GM12878 (cell line): ENCODE measurements around the gene CFAP299. TPM values are rescaled to one million over a fixed set of nuclear protein-coding genes. Genes with fewer than 3 reads are reported as not detected.

Experiments used
- ATAC-seq: fragments of 200-7000 bp; cut with Tn5 transposase; 3 replicates; pipeline ENCODE4 v1.9.1; 2020; ENCODE audit warnings: mild to moderate bottlenecking, moderate library complexity
- BruUV-seq: library from RNA; stranded (reverse); fragments of 400-500 nt; replicated peaks from 2 replicates; lab custom pipeline; 2021; lab: Mats Ljungman, UMichigan
- CTCF ChIA-PET: fragments of 300-600 bp; sonication (Branson Sonifier 250); formaldehyde crosslinking; extraction: SDS; loops from one replicate; lab custom pipeline; 2021; ENCODE audit warnings: inconsistent platforms; lab: Yijun Ruan, JAX
- POLR2A ChIA-PET: fragments of 350-600 bp; formaldehyde crosslinking; extraction: SDS; loops from one replicate; lab custom pipeline; 2021; ENCODE audit warnings: inconsistent platforms; lab: Charles Lee
- RAD21 ChIA-PET: fragments of 300-600 bp; sonication (Branson Sonifier 250); formaldehyde crosslinking; loops from one replicate; lab custom pipeline; 2023; ENCODE audit warnings: antibody characterized with exemption; ENCODE audit not compliant: unreplicated experiment; lab: Charles Lee
- SMC1A ChIA-PET: fragments of 300-600 bp; sonication (Branson Sonifier 250); formaldehyde crosslinking; loops from one replicate; lab custom pipeline; 2023; ENCODE audit not compliant: unreplicated experiment, uncharacterized antibody; lab: Charles Lee
- DNase-seq: peaks from one replicate; pipeline ENCODE4 v3.0.0-alpha.2; 2011; ENCODE audit warnings: low read depth, low spot score
- FAIRE-seq: peaks from 3 replicates; lab custom pipeline; 2011; peaks lifted over from hg19 to GRCh38; lab: Jason Lieb, UNC
- H2AFZ ChIP-seq: 2 replicates; pipeline ENCODE4 v1.6.0; 2011; ENCODE audit warnings: low read depth, low read length, control low read depth; ENCODE audit not compliant: control insufficient read depth
- H3K27ac ChIP-seq: 2 replicates; pipeline ENCODE4 v1.5.1; 2011; ENCODE audit warnings: control low read depth; ENCODE audit not compliant: control insufficient read depth, insufficient read depth
- H3K27me3 ChIP-seq, 2 experiments: replicated peaks in 1 of 2; 2 replicates each; pipeline versions ENCODE4 v1.6.0 to v1.6.1; 2011; ENCODE audit warnings: low read length in 1 of 2; ENCODE audit not compliant: control insufficient read depth in 2 of 2, insufficient read depth in 2 of 2
- H3K36me3 ChIP-seq, 2 experiments: 2 replicates each; pipeline ENCODE4 v1.5.1; 2011; ENCODE audit warnings: low read length in 1 of 2; ENCODE audit not compliant: control insufficient read depth in 2 of 2, insufficient read depth in 2 of 2
- H3K4me1 ChIP-seq: 2 replicates; pipeline ENCODE4 v1.6.1; 2011; ENCODE audit warnings: mild to moderate bottlenecking, low read length, moderate library complexity, mixed read lengths; ENCODE audit not compliant: control insufficient read depth, insufficient read depth
- H3K4me2 ChIP-seq: 2 replicates; pipeline ENCODE4 v1.6.0; 2011; ENCODE audit warnings: control low read depth; ENCODE audit not compliant: control insufficient read depth, insufficient read depth
- H3K4me3 ChIP-seq: fragments of 200-600 bp; sonication (generic); 2 replicates; pipeline ENCODE4 v1.5.1; 2016
- H3K79me2 ChIP-seq: 2 replicates; pipeline ENCODE4 v1.6.0; 2011; ENCODE audit warnings: low read length; ENCODE audit not compliant: control insufficient read depth, insufficient read depth
- H3K9ac ChIP-seq: 2 replicates; pipeline ENCODE4 v1.8.0; 2011; ENCODE audit warnings: low read length, control low read depth, mixed read lengths; ENCODE audit not compliant: control insufficient read depth, insufficient read depth
- H3K9me3 ChIP-seq: replicated peaks from 3 replicates; pipeline ENCODE4 v1.5.1; 2011; ENCODE audit warnings: mild to moderate bottlenecking, low read length; ENCODE audit not compliant: control insufficient read depth, insufficient read depth
- H4K20me1 ChIP-seq: 2 replicates; pipeline ENCODE4 v1.6.0; 2011; ENCODE audit not compliant: control insufficient read depth, insufficient read depth
- BMI1 ChIP-seq: fragments of 450-650 bp; IDR thresholded peaks from 2 replicates; pipeline ENCODE4 v1.6.1; 2016; ENCODE audit warnings: mild to moderate bottlenecking, moderate library complexity, borderline replicate concordance
- JUNB ChIP-seq: IDR thresholded peaks from 2 replicates; pipeline ENCODE4 v1.6.1; 2016; ENCODE audit warnings: antibody characterized with exemption, mild to moderate bottlenecking
- MTA3 ChIP-seq: IDR thresholded peaks from 2 replicates; pipeline ENCODE4 v1.6.1; 2012; ENCODE audit warnings: low read length, inconsistent platforms, borderline replicate concordance
- NBN ChIP-seq: fragments of 450-650 bp; IDR thresholded peaks from 2 replicates; pipeline ENCODE4 v1.6.1; 2016
- NFYB ChIP-seq: IDR thresholded peaks from 2 replicates; pipeline ENCODE4 v1.6.1; 2011; ENCODE audit warnings: low read depth, mild to moderate bottlenecking, low read length, improper control_type of control experiment, moderate library complexity; ENCODE audit not compliant: insufficient read depth
- PAX5 ChIP-seq: IDR thresholded peaks from 2 replicates; pipeline ENCODE4 v1.6.1; 2011; ENCODE audit warnings: low read depth, low read length, borderline replicate concordance
- RAD21 ChIP-seq: IDR thresholded peaks from 2 replicates; pipeline ENCODE4 v1.6.1; 2011; ENCODE audit warnings: mild to moderate bottlenecking, low read depth, low read length, moderate library complexity; ENCODE audit not compliant: insufficient read depth
- SMC3 ChIP-seq: IDR thresholded peaks from 2 replicates; pipeline ENCODE4 v1.6.1; 2011; ENCODE audit warnings: low read length, improper control_type of control experiment, borderline replicate concordance
- WGBS: methylation state at CpG from one replicate; pipeline ENCODE4 v1.1.6; 2016; ENCODE audit warnings: low lambda C conversion rate; ENCODE audit not compliant: insufficient replicate concordance, insufficient coverage; ENCODE audit errors: missing lambda C conversion rate; 5-methylcytosine and 5-hydroxymethylcytosine counted together
- in situ Hi-C: fragments of 300-500 bp; cut with MboI; formaldehyde crosslinking; loops from 9 replicates; pipeline ENCODE4 v1.14.3; 2018; ENCODE audit warnings: mixed read lengths
- intact Hi-C: fragments of 100-400 bp; cut with micrococcal nuclease; formaldehyde crosslinking; loops from one replicate; pipeline ENCODE4 v1.14.2; 2022; ENCODE audit not compliant: unreplicated experiment
- polyA plus RNA-seq, 11 experiments: library from polyadenylated mRNA; depleted of rRNA in 4 of 11; unstranded in 6 of 11; stranded (reverse) in 5 of 11; fragments of >200 nt; fragmentation: Nextera tagmentation in 4 of 11; fragmentation: Illumina TruSeq in 1 of 11; extraction: Ambion mirVana in 4 of 11; extraction: Trizol in 1 of 11; gene quantifications; 1 replicate in 1 of 11; 2 replicates in 10 of 11; pipeline versions ENCODE4 v1.2.1 to v1.2.3, GENCODE V29; 2011 to 2016; ENCODE audit warnings: inconsistent platforms in 2 of 11, missing spikeins in 2 of 11, low read depth in 1 of 11
- total RNA-seq, 4 experiments: library from RNA; depleted of rRNA in 3 of 4; stranded (reverse); fragments of >200 nt in 3 of 4; fragmentation: Illumina TruSeq in 1 of 4; extraction: Trizol in 1 of 4; gene quantifications; 2 replicates each; pipeline versions ENCODE4 v1.2.1 to v1.2.3, GENCODE V29; 2013 to 2021
- TF ChIP-seq, protein P1 (sequence below): fragments of 450-650 bp; IDR thresholded peaks from 2 replicates; pipeline ENCODE4 v1.6.1; 2017; ENCODE audit warnings: borderline replicate concordance
- TF ChIP-seq, protein P2 (sequence below): IDR thresholded peaks from 2 replicates; pipeline ENCODE4 v1.6.1; 2011; ENCODE audit warnings: low read depth, low read length, improper control_type of control experiment, borderline replicate concordance
- TF ChIP-seq, protein P3 (sequence below), 3 experiments: IDR thresholded peaks in 2 of 3; conservative IDR thresholded peaks in 1 of 3; 2 replicates each; pipeline ENCODE4 v1.5.1; 2011; ENCODE audit warnings: low read depth in 3 of 3, low read length in 3 of 3, mild to moderate bottlenecking in 3 of 3, control low read depth in 2 of 3, moderate library complexity in 2 of 3, inconsistent platforms in 1 of 3, mixed read lengths in 1 of 3; ENCODE audit not compliant: control insufficient read depth in 2 of 3, insufficient read depth in 1 of 3; ENCODE audit errors: extremely low read depth in 1 of 3
- TF ChIP-seq, protein P4 (sequence below): IDR thresholded peaks from 2 replicates; pipeline ENCODE4 v1.6.1; 2011; ENCODE audit warnings: mild to moderate bottlenecking, low read depth, low read length, moderate library complexity; ENCODE audit not compliant: insufficient replicate concordance
- TF ChIP-seq, protein P5 (sequence below): fragments of 450-650 bp; formaldehyde crosslinking; IDR thresholded peaks from 2 replicates; pipeline ENCODE4 v1.4.0; 2020; ENCODE audit warnings: mild to moderate bottlenecking, moderate library complexity

CFAP299 gene
- total and polyA plus RNA-seq, 10 of the 15 experiments (the other 5 are each of a cell fraction or from before 2014, with no cell fraction given) = 0.06 to 0.34 TPM; not detected in 8

DNA sequence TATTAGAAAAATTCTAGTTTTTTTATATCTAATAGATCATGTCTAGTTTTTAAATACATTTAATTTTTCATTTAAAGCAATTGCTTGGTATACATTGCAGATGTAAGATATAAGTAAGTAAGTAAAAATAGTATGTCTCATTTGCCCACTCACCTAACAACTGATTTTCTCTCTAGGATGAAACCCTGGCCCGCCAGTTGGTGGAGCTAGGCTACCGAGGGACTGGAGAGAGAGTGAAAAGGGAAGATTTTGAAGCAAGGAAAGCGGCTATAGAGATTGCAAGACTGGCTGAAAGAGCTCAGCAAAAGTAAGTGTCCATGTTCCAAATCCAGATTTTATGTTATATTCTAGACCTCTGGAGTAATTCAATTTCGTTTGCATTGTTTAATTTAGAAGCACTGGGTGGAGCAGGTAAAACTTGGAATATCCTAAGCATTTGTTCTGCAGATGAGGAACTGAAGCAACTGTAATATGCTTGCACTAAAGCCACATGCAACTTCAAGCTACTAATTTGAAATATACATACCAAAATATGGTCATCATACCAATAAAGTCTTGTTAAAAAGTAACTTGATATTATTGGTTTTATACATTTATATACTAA is 27.1 kb downstream of the CFAP299 start:
- intact Hi-C loops (loop anchor here (1.0 to 10.0 kb wide), 6 partner anchors 512 to 989 kb away; no protein-coding TSS in a partner anchor), in situ Hi-C loops (loop anchor here (5.0 kb wide), 1 partner anchor 990 kb away; no protein-coding TSS in a partner anchor)
- FAIRE-seq (peak; percentile 69), ATAC-seq (peak; percentile 88), DNase-seq (no peak)
- Histone ChIP-seq H2AFZ (no peak overlapping the region), H3K4me3 (no peak overlapping the region), H3K9ac (no peak overlapping the region), H4K20me1 (no peaks in the 10 kb centered on the region), H3K27me3 (no peaks in the 10 kb centered on the region; a peak in 1 of 4 replicates), H3K4me1 (no peaks in the 10 kb centered on the region), H3K79me2 (no peaks in the 10 kb centered on the region), H3K4me2 (no peak overlapping the region), H3K27ac (no peak overlapping the region), H3K9me3 (no peaks in the 10 kb centered on the region), H3K36me3 (no peaks in the 10 kb centered on the region)
- BruUV-seq = no TSS peak
- RAD21 ChIA-PET = interaction anchor here (0.5 to 2.9 kb wide), 23 partner anchors 9 to 992 kb away, joined by 3 to 78 read pairs (median 4); partner anchors contain the start of gene BMP3
- CTCF ChIA-PET = interaction anchor here (0.6 to 10.6 kb wide), 34 partner anchors 9 to 1906 kb away, joined by 3 to 268 read pairs (median 4); partner anchors contain the start of gene BMP3
- 0% methylated on average over 4 of the region's 4 CpGs for WGBS
- SMC1A ChIA-PET = interaction anchor here (0.7 to 2.7 kb wide), 29 partner anchors 9 to 992 kb away, joined by 3 to 38 read pairs (median 5); partner anchors contain the start of gene BMP3
- POLR2A ChIA-PET = interaction anchor here (0.5 kb wide), 1 partner anchor 641 kb away, joined by 3 read pairs; no protein-coding TSS in a partner anchor
- no peak for TF ChIP-seq NBN
- TF ChIP-seq MTA3 = no peak
- TF ChIP-seq, protein P1, sequence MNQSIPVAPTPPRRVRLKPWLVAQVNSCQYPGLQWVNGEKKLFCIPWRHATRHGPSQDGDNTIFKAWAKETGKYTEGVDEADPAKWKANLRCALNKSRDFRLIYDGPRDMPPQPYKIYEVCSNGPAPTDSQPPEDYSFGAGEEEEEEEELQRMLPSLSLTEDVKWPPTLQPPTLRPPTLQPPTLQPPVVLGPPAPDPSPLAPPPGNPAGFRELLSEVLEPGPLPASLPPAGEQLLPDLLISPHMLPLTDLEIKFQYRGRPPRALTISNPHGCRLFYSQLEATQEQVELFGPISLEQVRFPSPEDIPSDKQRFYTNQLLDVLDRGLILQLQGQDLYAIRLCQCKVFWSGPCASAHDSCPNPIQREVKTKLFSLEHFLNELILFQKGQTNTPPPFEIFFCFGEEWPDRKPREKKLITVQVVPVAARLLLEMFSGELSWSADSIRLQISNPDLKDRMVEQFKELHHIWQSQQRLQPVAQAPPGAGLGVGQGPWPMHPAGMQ = no peak
- TF ChIP-seq, protein P2, sequence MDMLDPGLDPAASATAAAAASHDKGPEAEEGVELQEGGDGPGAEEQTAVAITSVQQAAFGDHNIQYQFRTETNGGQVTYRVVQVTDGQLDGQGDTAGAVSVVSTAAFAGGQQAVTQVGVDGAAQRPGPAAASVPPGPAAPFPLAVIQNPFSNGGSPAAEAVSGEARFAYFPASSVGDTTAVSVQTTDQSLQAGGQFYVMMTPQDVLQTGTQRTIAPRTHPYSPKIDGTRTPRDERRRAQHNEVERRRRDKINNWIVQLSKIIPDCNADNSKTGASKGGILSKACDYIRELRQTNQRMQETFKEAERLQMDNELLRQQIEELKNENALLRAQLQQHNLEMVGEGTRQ = no peak
- TF ChIP-seq PAX5 = no peak
- no peak for TF ChIP-seq JUNB
- peak; percentile 93 for TF ChIP-seq RAD21
- peak; percentile 62 for TF ChIP-seq SMC3
- TF ChIP-seq, protein P3, sequence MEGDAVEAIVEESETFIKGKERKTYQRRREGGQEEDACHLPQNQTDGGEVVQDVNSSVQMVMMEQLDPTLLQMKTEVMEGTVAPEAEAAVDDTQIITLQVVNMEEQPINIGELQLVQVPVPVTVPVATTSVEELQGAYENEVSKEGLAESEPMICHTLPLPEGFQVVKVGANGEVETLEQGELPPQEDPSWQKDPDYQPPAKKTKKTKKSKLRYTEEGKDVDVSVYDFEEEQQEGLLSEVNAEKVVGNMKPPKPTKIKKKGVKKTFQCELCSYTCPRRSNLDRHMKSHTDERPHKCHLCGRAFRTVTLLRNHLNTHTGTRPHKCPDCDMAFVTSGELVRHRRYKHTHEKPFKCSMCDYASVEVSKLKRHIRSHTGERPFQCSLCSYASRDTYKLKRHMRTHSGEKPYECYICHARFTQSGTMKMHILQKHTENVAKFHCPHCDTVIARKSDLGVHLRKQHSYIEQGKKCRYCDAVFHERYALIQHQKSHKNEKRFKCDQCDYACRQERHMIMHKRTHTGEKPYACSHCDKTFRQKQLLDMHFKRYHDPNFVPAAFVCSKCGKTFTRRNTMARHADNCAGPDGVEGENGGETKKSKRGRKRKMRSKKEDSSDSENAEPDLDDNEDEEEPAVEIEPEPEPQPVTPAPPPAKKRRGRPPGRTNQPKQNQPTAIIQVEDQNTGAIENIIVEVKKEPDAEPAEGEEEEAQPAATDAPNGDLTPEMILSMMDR (IDR thresholded peaks at IDR 0.05 in 2 of 3, conservative IDR thresholded peaks at IDR 0.05 in 1 of 3; ENCODE audit: control insufficient read depth in 2 of 3, extremely low read depth in 1 of 3, insufficient read depth in 1 of 3, low read depth in 3 of 3, low read length in 3 of 3) = peak; percentile 66 to 76 (median 70)
- TF ChIP-seq, protein P4, sequence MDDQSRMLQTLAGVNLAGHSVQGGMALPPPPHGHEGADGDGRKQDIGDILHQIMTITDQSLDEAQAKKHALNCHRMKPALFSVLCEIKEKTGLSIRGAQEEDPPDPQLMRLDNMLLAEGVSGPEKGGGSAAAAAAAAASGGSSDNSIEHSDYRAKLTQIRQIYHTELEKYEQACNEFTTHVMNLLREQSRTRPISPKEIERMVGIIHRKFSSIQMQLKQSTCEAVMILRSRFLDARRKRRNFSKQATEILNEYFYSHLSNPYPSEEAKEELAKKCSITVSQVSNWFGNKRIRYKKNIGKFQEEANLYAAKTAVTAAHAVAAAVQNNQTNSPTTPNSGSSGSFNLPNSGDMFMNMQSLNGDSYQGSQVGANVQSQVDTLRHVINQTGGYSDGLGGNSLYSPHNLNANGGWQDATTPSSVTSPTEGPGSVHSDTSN = no peak
- TF ChIP-seq, protein P5, sequence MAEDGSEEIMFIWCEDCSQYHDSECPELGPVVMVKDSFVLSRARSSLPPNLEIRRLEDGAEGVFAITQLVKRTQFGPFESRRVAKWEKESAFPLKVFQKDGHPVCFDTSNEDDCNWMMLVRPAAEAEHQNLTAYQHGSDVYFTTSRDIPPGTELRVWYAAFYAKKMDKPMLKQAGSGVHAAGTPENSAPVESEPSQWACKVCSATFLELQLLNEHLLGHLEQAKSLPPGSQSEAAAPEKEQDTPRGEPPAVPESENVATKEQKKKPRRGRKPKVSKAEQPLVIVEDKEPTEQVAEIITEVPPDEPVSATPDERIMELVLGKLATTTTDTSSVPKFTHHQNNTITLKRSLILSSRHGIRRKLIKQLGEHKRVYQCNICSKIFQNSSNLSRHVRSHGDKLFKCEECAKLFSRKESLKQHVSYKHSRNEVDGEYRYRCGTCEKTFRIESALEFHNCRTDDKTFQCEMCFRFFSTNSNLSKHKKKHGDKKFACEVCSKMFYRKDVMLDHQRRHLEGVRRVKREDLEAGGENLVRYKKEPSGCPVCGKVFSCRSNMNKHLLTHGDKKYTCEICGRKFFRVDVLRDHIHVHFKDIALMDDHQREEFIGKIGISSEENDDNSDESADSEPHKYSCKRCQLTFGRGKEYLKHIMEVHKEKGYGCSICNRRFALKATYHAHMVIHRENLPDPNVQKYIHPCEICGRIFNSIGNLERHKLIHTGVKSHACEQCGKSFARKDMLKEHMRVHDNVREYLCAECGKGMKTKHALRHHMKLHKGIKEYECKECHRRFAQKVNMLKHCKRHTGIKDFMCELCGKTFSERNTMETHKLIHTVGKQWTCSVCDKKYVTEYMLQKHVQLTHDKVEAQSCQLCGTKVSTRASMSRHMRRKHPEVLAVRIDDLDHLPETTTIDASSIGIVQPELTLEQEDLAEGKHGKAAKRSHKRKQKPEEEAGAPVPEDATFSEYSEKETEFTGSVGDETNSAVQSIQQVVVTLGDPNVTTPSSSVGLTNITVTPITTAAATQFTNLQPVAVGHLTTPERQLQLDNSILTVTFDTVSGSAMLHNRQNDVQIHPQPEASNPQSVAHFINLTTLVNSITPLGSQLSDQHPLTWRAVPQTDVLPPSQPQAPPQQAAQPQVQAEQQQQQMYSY = no peak
- no peak for TF ChIP-seq BMI1
- TF ChIP-seq NFYB = no peak
